HFF-Myc (cell line): Measurements from ENCODE around the gene GON7.

Source experiments
- DNase-seq: peaks from one replicate; pipeline ENCODE4 v3.0.0-alpha.2; 2011; ENCODE audit warnings: low read depth; ENCODE audit errors: extremely low read depth
- H3K4me3 ChIP-seq: replicated peaks from 2 replicates; pipeline ENCODE4 v1.5.1; 2011; ENCODE audit warnings: low read depth, mild to moderate bottlenecking, control low read depth, low read length
- CTCF ChIP-seq: IDR thresholded peaks from 2 replicates; pipeline ENCODE4 v1.5.1; 2012; ENCODE audit warnings: mild to moderate bottlenecking, low read depth, low read length, control low read depth; ENCODE audit errors: missing control alignments

Gene GON7

GRCh38 chr14:93220509-93220908 is 13.6 kb upstream of the GON7 start:
- DNase-seq = no peak
- TF ChIP-seq CTCF = no peak
- no peak overlapping the region for H3K4me3 ChIP-seq

- no peak for DNase-seq
- TF ChIP-seq CTCF = peak; percentile 71
- no peak overlapping the region for H3K4me3 ChIP-seq
Observed at GRCh38 chr14:93219103-93219726, 12.3 kb upstream of the GON7 start.

- DNase-seq = no peak
- TF ChIP-seq CTCF = no peak
- H3K4me3 ChIP-seq = no peak overlapping the region
Observed at GRCh38 chr14:93214598-93214997, 7.7 kb upstream of the GON7 start.

GRCh38 chr14:93212432-93212831 is 5.6 kb upstream of the GON7 start:
- no peak overlapping the region for H3K4me3 ChIP-seq
- TF ChIP-seq CTCF = no peak
- DNase-seq = no peak

GRCh38 chr14:93207468-93208308 is 823 bp upstream of the GON7 start:
- TF ChIP-seq CTCF = peak; percentile 35
- peak overlapping the region; percentile 69 for H3K4me3 ChIP-seq
- no peak for DNase-seq

GRCh38 chr14:93201155-93201704 is 5.6 kb downstream of the GON7 start:
- no peak overlapping the region for H3K4me3 ChIP-seq
- no peak for DNase-seq
- no peak for TF ChIP-seq CTCF
